ENCODE results near the gene OSTF1.

The OSTF1 gene

DNA sequence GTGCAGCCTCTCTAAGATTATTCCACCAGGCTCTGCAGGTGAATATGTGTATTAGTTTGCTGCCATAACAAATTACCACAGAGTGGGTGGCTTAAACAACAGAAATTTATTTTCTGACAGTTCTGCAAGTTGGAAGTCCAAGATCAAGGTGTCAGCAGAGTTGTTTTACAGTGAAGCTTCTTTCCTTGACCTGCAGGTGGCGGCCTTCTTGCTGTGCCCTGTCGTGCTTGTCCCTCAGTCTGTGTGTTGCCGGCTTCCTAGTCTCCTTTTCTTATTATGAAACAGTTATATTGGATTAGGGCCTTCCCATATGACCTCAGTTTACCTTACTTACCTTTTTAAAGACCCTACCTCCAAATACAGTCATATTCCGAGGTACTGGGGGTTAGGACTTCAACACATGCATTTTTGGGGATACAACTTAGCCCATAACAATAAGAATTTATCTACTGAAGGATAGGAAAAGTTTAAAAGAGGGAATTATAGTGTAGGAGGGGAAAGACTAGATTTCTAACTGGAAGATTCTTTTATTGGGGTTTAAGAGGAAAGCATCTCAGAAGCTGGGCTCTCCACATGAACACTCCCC lies 97.4 kb downstream of the OSTF1 start:
- Histone ChIP-seq H3K27ac (ENCODE audit: low read depth, low read length) (no peak overlapping the region), H3K27me3 (ENCODE audit: insufficient read depth, low read length) (no peaks in the 10 kb centered on the region), H3K4me3 (ENCODE audit: low read depth, low read length) (no peak overlapping the region), H3K4me1 (ENCODE audit: control insufficient read depth, insufficient read depth, low read length, unreplicated experiment) (peaks cover 6% of the 10 kb centered on the region), H3K36me3 (ENCODE audit: insufficient read depth, low read length) (no peaks in the 10 kb centered on the region), H3K79me2 (ENCODE audit: control insufficient read depth, insufficient read depth, low read length, unreplicated experiment) (no peaks in the 10 kb centered on the region), H2AFZ (ENCODE audit: low read length, unreplicated experiment) (no peak overlapping the region)

DNA sequence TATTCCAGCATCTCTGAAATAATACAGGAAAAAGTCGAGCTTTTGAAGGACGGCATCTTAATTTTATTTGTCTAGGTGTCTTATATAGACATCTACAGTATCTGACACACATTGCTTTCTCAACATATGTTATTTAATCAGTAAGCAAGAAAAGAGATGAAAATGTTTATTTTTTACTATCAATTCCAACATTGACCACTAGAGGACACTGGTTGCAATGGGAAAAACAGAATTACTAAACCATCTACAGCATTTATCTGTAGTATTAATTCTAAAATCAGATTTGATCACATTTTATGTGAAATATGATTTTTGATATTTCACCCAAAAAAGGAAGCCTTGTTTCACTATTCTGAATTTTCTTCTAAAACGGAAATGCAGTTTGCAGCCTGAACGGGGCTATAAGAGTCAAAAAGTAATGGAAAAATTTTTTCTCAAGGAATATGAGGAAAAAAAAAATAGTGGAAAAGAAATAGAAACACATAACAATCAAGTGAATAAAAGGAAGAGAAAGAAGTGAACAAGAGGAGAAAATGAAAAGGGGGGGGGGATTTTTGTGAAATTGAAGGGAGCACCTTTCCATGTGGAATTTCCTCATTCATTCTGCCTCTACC lies 98.6 kb downstream of the OSTF1 start:
- Histone ChIP-seq H2AFZ (ENCODE audit: low read length, unreplicated experiment) (no peak overlapping the region), H3K27me3 (ENCODE audit: insufficient read depth, low read length) (no peaks in the 10 kb centered on the region; the same call in 1 of the 2 replicates), H3K4me1 (ENCODE audit: control insufficient read depth, insufficient read depth, low read length, unreplicated experiment) (peaks cover 2% of the 10 kb centered on the region), H3K27ac (ENCODE audit: low read depth, low read length) (no peak overlapping the region), H3K36me3 (ENCODE audit: insufficient read depth, low read length) (no peaks in the 10 kb centered on the region), H3K4me3 (ENCODE audit: low read depth, low read length) (no peak overlapping the region), H3K79me2 (ENCODE audit: control insufficient read depth, insufficient read depth, low read length, unreplicated experiment) (no peaks in the 10 kb centered on the region)

DNA sequence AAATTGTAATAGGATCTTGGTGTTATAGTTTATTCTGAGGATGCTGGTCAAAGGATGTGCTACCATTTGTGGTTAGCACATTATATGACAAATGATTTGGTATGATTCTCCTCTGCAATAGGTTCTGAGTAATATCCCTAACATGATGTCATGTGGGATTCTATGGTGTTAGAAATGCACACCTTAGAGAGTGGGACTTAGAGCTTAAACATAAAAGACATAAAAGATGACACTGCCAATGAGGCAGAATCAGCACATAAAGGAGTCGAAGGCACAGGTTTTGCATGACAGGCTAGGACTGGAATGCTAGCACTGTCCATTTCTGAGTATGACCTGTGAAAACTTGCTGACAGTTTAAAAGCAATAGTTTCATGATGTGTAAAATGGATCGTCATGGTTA lies 100.4 kb downstream of the OSTF1 start:
- no peaks in the 10 kb centered on the region; the same call in 1 of the 2 replicates for H3K27me3 ChIP-seq (ENCODE audit: insufficient read depth, low read length)
- H3K79me2 ChIP-seq (ENCODE audit: control insufficient read depth, insufficient read depth, low read length, unreplicated experiment), result no peaks in the 10 kb centered on the region
- H3K27ac ChIP-seq (ENCODE audit: low read depth, low read length), result no peak overlapping the region
- H3K4me1 ChIP-seq (ENCODE audit: control insufficient read depth, insufficient read depth, low read length, unreplicated experiment), result no peaks in the 10 kb centered on the region
- no peak overlapping the region for H3K4me3 ChIP-seq (ENCODE audit: low read depth, low read length)
- H2AFZ ChIP-seq (ENCODE audit: low read length, unreplicated experiment), result no peak overlapping the region
- H3K36me3 ChIP-seq (ENCODE audit: insufficient read depth, low read length), result no peaks in the 10 kb centered on the region

DNA sequence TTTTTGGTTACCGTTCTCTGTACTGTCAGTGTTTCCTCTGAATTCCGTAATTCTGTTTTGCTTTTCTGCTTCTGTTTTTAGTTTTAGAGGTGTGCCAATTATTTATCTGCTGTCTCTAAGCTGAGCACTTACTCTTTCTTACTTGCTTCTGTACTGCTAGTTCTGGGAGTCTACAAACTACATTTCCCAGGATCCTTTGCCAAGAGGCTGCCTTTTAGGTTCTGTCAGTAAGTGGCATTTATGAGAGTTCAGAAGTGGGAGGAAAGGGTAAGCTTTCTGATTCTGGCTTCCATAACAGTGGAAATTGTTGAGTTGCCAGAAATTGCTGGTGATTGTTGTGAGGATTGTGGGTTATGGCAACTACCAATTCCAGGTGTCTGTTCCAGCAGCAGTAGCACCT lies 102.4 kb downstream of the OSTF1 start:
- Histone ChIP-seq H2AFZ (ENCODE audit: low read length, unreplicated experiment) (no peak overlapping the region), H3K4me1 (ENCODE audit: control insufficient read depth, insufficient read depth, low read length, unreplicated experiment) (no peaks in the 10 kb centered on the region), H3K27me3 (ENCODE audit: insufficient read depth, low read length) (peaks cover 3% of the 10 kb centered on the region; the same call in 1 of the 2 replicates), H3K27ac (ENCODE audit: low read depth, low read length) (no peak overlapping the region), H3K36me3 (ENCODE audit: insufficient read depth, low read length) (no peaks in the 10 kb centered on the region), H3K79me2 (ENCODE audit: control insufficient read depth, insufficient read depth, low read length, unreplicated experiment) (no peaks in the 10 kb centered on the region), H3K4me3 (ENCODE audit: low read depth, low read length) (no peak overlapping the region)
